Stomach smooth muscle (tissue), 2 donors: Measurements from ENCODE around the gene SKIC3.

Source experiments
- H3K27ac ChIP-seq: one replicate; pipeline ENCODE4 v1.7.0; 2013; ENCODE audit warnings: mild to moderate bottlenecking, low read length, inconsistent platforms
- H3K27me3 ChIP-seq, 2 donors: one replicate each; pipeline ENCODE4 v1.7.0; 2013; ENCODE audit warnings: low read length in 2 of 2; ENCODE audit not compliant: insufficient read depth in 2 of 2, control insufficient read depth in 1 of 2
- H3K36me3 ChIP-seq, 2 donors: one replicate each; pipeline ENCODE4 v1.7.0; 2013; ENCODE audit warnings: low read length in 2 of 2; ENCODE audit not compliant: control insufficient read depth in 2 of 2, insufficient read depth in 2 of 2
- H3K4me1 ChIP-seq: one replicate; pipeline ENCODE4 v1.7.0; 2013; ENCODE audit warnings: low read length; ENCODE audit not compliant: control insufficient read depth, insufficient read depth
- H3K4me3 ChIP-seq, 2 donors: one replicate each; pipeline ENCODE4 v1.7.0; 2013; ENCODE audit warnings: low read length in 2 of 2
- H3K9ac ChIP-seq, 2 donors: one replicate each; pipeline ENCODE4 v1.7.0; 2013; ENCODE audit warnings: low read length in 2 of 2, mild to moderate bottlenecking in 1 of 2
- H3K9me3 ChIP-seq, 2 donors: one replicate each; pipeline ENCODE4 v1.7.0; 2013; ENCODE audit warnings: low read length in 2 of 2; ENCODE audit not compliant: control insufficient read depth in 2 of 2
- donor health status: healthy.
- donor health status: Pancreatic carcinoma.

SKIC3 gene

GRCh38 chr5:95564450-95564849 is 9.7 kb upstream of the SKIC3 start:
- peaks cover 0 to 9% of the 10 kb centered on the region in 2 donors for H3K36me3 ChIP-seq
- no peaks in the 10 kb centered on the region for H3K27me3 ChIP-seq
- H3K9me3 ChIP-seq: no peaks in the 10 kb centered on the region
- H3K9ac ChIP-seq: no peak overlapping the region
- H3K4me3 ChIP-seq: no peak overlapping the region
- H3K4me1 ChIP-seq: no peaks in the 10 kb centered on the region
- H3K27ac ChIP-seq: no peak overlapping the region

GRCh38 chr5:95563367-95563766 is 8.6 kb upstream of the SKIC3 start:
- peaks cover 0 to 5% of the 10 kb centered on the region in 2 donors for H3K36me3 ChIP-seq
- H3K9ac ChIP-seq: no peak overlapping the region
- H3K27me3 ChIP-seq: no peaks in the 10 kb centered on the region
- H3K9me3 ChIP-seq: no peaks in the 10 kb centered on the region
- H3K27ac ChIP-seq: no peak overlapping the region
- H3K4me1 ChIP-seq: no peaks in the 10 kb centered on the region
- no peak overlapping the region for H3K4me3 ChIP-seq

GRCh38 chr5:95562282-95562681 is 7.5 kb upstream of the SKIC3 start:
- no peak overlapping the region for H3K27ac ChIP-seq
- no peak overlapping the region for H3K4me3 ChIP-seq
- H3K9me3 ChIP-seq: no peaks in the 10 kb centered on the region

GRCh38 chr5:95557841-95558240 is 3.1 kb upstream of the SKIC3 start:
- Histone ChIP-seq H3K27ac (no peak overlapping the region), H3K9me3 (no peaks in the 10 kb centered on the region), H3K9ac (no peak overlapping the region), H3K4me1 (peaks cover 10% of the 10 kb centered on the region), H3K36me3 (no peaks in the 10 kb centered on the region), H3K27me3 (no peaks in the 10 kb centered on the region), H3K4me3 (no peak overlapping the region)

More at GRCh38 chr5:95562282-95562681, 7.5 kb upstream of the SKIC3 start:
- Histone ChIP-seq H3K4me1 (no peaks in the 10 kb centered on the region), H3K36me3 (peaks cover 0 to 4% of the 10 kb centered on the region in 2 donors), H3K9ac (no peak overlapping the region), H3K27me3 (no peaks in the 10 kb centered on the region)

GRCh38 chr5:95555553-95555952 is 776 bp upstream of the SKIC3 start:
- H3K36me3 ChIP-seq: peaks cover 0 to 3% of the 10 kb centered on the region in 2 donors
- H3K4me3 ChIP-seq: peak overlapping the region; percentile 90 to 93
- peaks cover 10% of the 10 kb centered on the region for H3K4me1 ChIP-seq
- peak overlapping the region; percentile 80 to 91 for H3K9ac ChIP-seq
- peak overlapping the region; percentile 56 for H3K27ac ChIP-seq
- H3K27me3 ChIP-seq: no peaks in the 10 kb centered on the region
- H3K9me3 ChIP-seq: no peaks in the 10 kb centered on the region

- peaks cover 0 to 3% of the 10 kb centered on the region in 2 donors for H3K36me3 ChIP-seq
- peak overlapping the region; percentile 56 for H3K27ac ChIP-seq
- H3K4me1 ChIP-seq: peaks cover 10% of the 10 kb centered on the region
- peak overlapping the region; percentile 90 to 93 for H3K4me3 ChIP-seq
- H3K9me3 ChIP-seq: no peaks in the 10 kb centered on the region
- H3K27me3 ChIP-seq: no peaks in the 10 kb centered on the region
- H3K9ac ChIP-seq: peak overlapping the region; percentile 74 to 91
Observed at GRCh38 chr5:95554331-95554646, 488 bp downstream of the SKIC3 start.

GRCh38 chr5:95549030-95549429 is 5.7 kb downstream of the SKIC3 start:
- peaks cover 3% of the 10 kb centered on the region for H3K4me1 ChIP-seq
- H3K4me3 ChIP-seq: no peak overlapping the region
- no peak overlapping the region for H3K9ac ChIP-seq
- peaks cover 13 to 25% of the 10 kb centered on the region in 2 donors for H3K36me3 ChIP-seq
- H3K27ac ChIP-seq: no peak overlapping the region
- no peaks in the 10 kb centered on the region for H3K9me3 ChIP-seq
- no peaks in the 10 kb centered on the region for H3K27me3 ChIP-seq

GRCh38 chr5:95543017-95543705 is 11.6 kb downstream of the SKIC3 start:
- Histone ChIP-seq H3K4me3 (no peak overlapping the region), H3K4me1 (no peaks in the 10 kb centered on the region), H3K36me3 (peaks cover 19 to 32% of the 10 kb centered on the region in 2 donors), H3K27ac (no peak overlapping the region), H3K27me3 (no peaks in the 10 kb centered on the region), H3K9ac (no peak overlapping the region), H3K9me3 (no peaks in the 10 kb centered on the region)

- H3K27ac ChIP-seq: no peak overlapping the region
- H3K36me3 ChIP-seq: peaks cover 6 to 21% of the 10 kb centered on the region in 2 donors
- H3K9me3 ChIP-seq: no peaks in the 10 kb centered on the region
- no peaks in the 10 kb centered on the region for H3K4me1 ChIP-seq
- H3K4me3 ChIP-seq: no peak overlapping the region
- H3K9ac ChIP-seq: no peak overlapping the region
- no peaks in the 10 kb centered on the region for H3K27me3 ChIP-seq
Observed at GRCh38 chr5:95537501-95537900, 17.3 kb downstream of the SKIC3 start.

GRCh38 chr5:95533761-95534160 is 21.0 kb downstream of the SKIC3 start:
- H3K9ac ChIP-seq: no peak overlapping the region
- H3K27me3 ChIP-seq: no peaks in the 10 kb centered on the region
- H3K36me3 ChIP-seq: peaks cover 3 to 15% of the 10 kb centered on the region in 2 donors
- H3K27ac ChIP-seq: no peak overlapping the region
- no peaks in the 10 kb centered on the region for H3K9me3 ChIP-seq
- no peak overlapping the region for H3K4me3 ChIP-seq
- H3K4me1 ChIP-seq: no peaks in the 10 kb centered on the region

GRCh38 chr5:95533106-95533505 is 21.7 kb downstream of the SKIC3 start:
- Histone ChIP-seq H3K27me3 (no peaks in the 10 kb centered on the region), H3K36me3 (peaks cover 6 to 15% of the 10 kb centered on the region in 2 donors), H3K27ac (no peak overlapping the region), H3K9ac (no peak overlapping the region), H3K9me3 (no peaks in the 10 kb centered on the region), H3K4me3 (no peak overlapping the region), H3K4me1 (no peaks in the 10 kb centered on the region)
